Measurements from ENCODE around the gene ITM2A. TPM values are rescaled to one million over a fixed set of nuclear protein-coding genes. Genes with fewer than 3 reads are reported as not detected.

The ITM2A gene
- total and polyA plus RNA-seq, 4 experiments from 2014 or later = 147 to 1,016 (median 320) TPM

GRCh38 chrX:79408623-79409322 lies 41.6 kb upstream of the ITM2A start:
- no peak overlapping the region for H3K4me3 ChIP-seq (ENCODE audit: low read length in 2 of 2)
- no peak for DNase-seq
- no peaks in the 10 kb centered on the region for H3K36me3 Mint-ChIP-seq
- no peaks in the 10 kb centered on the region for H3K27me3 Mint-ChIP-seq
- H3K9me3 Mint-ChIP-seq = peaks cover 0 to 6% (median 0%) of the 10 kb centered on the region in 8 donors
- peaks cover 7% of the 10 kb centered on the region for H3K4me1 ChIP-seq (ENCODE audit: insufficient read depth, low read length)
- intact Hi-C loops (cut with micrococcal nuclease) = no loop called here
- H3K27me3 ChIP-seq (ENCODE audit: insufficient read depth, low read length) = no peaks in the 10 kb centered on the region
- H3K27ac Mint-ChIP-seq = peak overlapping the region in 6 of 7 donors; percentile 32 to 84 (median 52)
- no peaks in the 10 kb centered on the region for H3K36me3 ChIP-seq (ENCODE audit: insufficient read depth, low read length)
- POLR2A ChIA-PET (ENCODE audit: partially characterized antibody) = interaction anchor here (0.6 to 2.6 kb wide), 5 partner anchors 41 to 327 kb away, joined by 3 to 18 read pairs (median 3); partner anchors contain the start of gene ITM2A
- peak overlapping the region in 6 of 8 donors; percentile 3 to 63 (median 15) for H3K4me3 Mint-ChIP-seq
- H3K4me1 Mint-ChIP-seq = peaks cover 24 to 41% (median 29%) of the 10 kb centered on the region in 4 donors
- no peaks in the 10 kb centered on the region for H3K9me3 ChIP-seq (ENCODE audit: control insufficient read depth in 1 of 2, low read length in 2 of 2)
- H3K27ac ChIP-seq (ENCODE audit: low read depth, low read length) = no peak overlapping the region
- CTCF ChIA-PET (ENCODE audit: partially characterized antibody) = no interaction called here

GRCh38 chrX:79400623-79401022 lies 33.5 kb upstream of the ITM2A start:
- no peaks in the 10 kb centered on the region for H3K27me3 ChIP-seq (ENCODE audit: insufficient read depth, low read length)
- H3K4me3 ChIP-seq (ENCODE audit: low read length in 2 of 2) = no peak overlapping the region
- H3K36me3 ChIP-seq (ENCODE audit: insufficient read depth, low read length) = no peaks in the 10 kb centered on the region
- peak in 4 of 5 donors; percentile 9 to 36 (median 20) for DNase-seq
- intact Hi-C loops (cut with micrococcal nuclease) = no loop called here
- no peak overlapping the region for H3K27ac ChIP-seq (ENCODE audit: low read depth, low read length)
- no peaks in the 10 kb centered on the region for H3K27me3 Mint-ChIP-seq
- peaks cover 0 to 6% (median 0%) of the 10 kb centered on the region in 8 donors for H3K9me3 Mint-ChIP-seq
- H3K36me3 Mint-ChIP-seq = no peaks in the 10 kb centered on the region
- peaks cover 4% of the 10 kb centered on the region for H3K4me1 ChIP-seq (ENCODE audit: insufficient read depth, low read length)
- peak overlapping the region; percentile 24 to 75 (median 45) for H3K27ac Mint-ChIP-seq
- ChIA-PET POLR2A (ENCODE audit: partially characterized antibody) (no interaction called here), CTCF (ENCODE audit: partially characterized antibody) (no interaction called here)
- H3K4me3 Mint-ChIP-seq = peak overlapping the region in 6 of 8 donors; percentile 1 to 55 (median 10)
- H3K4me1 Mint-ChIP-seq = peaks cover 5 to 10% (median 7%) of the 10 kb centered on the region in 4 donors
- H3K9me3 ChIP-seq (ENCODE audit: control insufficient read depth in 1 of 2, low read length in 2 of 2) = no peaks in the 10 kb centered on the region

GRCh38 chrX:79375340-79375739 lies 8.2 kb upstream of the ITM2A start:
- Histone ChIP-seq H3K4me1 (ENCODE audit: insufficient read depth, low read length) (peaks cover 5% of the 10 kb centered on the region), H3K9me3 (ENCODE audit: control insufficient read depth in 1 of 2, low read length in 2 of 2) (no peaks in the 10 kb centered on the region), H3K27ac (ENCODE audit: low read depth, low read length) (no peak overlapping the region), H3K36me3 (ENCODE audit: insufficient read depth, low read length) (no peaks in the 10 kb centered on the region), H3K4me3 (ENCODE audit: low read length in 2 of 2) (no peak overlapping the region), H3K27me3 (ENCODE audit: insufficient read depth, low read length) (no peaks in the 10 kb centered on the region)
- Mint-ChIP-seq H3K4me3 (no peak overlapping the region), H3K9me3 (peaks cover 0 to 2% (median 0%) of the 10 kb centered on the region in 8 donors), H3K27me3 (no peaks in the 10 kb centered on the region), H3K4me1 (peaks cover 0 to 6% (median 3%) of the 10 kb centered on the region in 4 donors), H3K27ac (no peak overlapping the region), H3K36me3 (peaks cover 5 to 15% of the 10 kb centered on the region in 2 donors)
- intact Hi-C loops (cut with micrococcal nuclease) = no loop called here
- CTCF ChIA-PET (ENCODE audit: partially characterized antibody) = no interaction called here
- DNase-seq = no peak
- POLR2A ChIA-PET (ENCODE audit: partially characterized antibody) = no interaction called here

GRCh38 chrX:79371640-79372039 lies 4.5 kb upstream of the ITM2A start:
- no peak overlapping the region for H3K27ac Mint-ChIP-seq
- Histone ChIP-seq H3K27me3 (ENCODE audit: insufficient read depth, low read length) (no peaks in the 10 kb centered on the region), H3K36me3 (ENCODE audit: insufficient read depth, low read length) (no peaks in the 10 kb centered on the region), H3K27ac (ENCODE audit: low read depth, low read length) (no peak overlapping the region), H3K9me3 (ENCODE audit: control insufficient read depth in 1 of 2, low read length in 2 of 2) (no peaks in the 10 kb centered on the region), H3K4me3 (ENCODE audit: low read length in 2 of 2) (no peak overlapping the region), H3K4me1 (ENCODE audit: insufficient read depth, low read length) (peaks cover 14% of the 10 kb centered on the region)
- H3K4me3 Mint-ChIP-seq = no peak overlapping the region
- H3K9me3 Mint-ChIP-seq = peaks cover 0 to 2% (median 0%) of the 10 kb centered on the region in 8 donors
- peaks cover 3 to 12% of the 10 kb centered on the region in 2 donors for H3K36me3 Mint-ChIP-seq
- no peaks in the 10 kb centered on the region for H3K27me3 Mint-ChIP-seq
- POLR2A ChIA-PET (ENCODE audit: partially characterized antibody) = no interaction called here
- peaks cover 10 to 22% (median 12%) of the 10 kb centered on the region in 4 donors for H3K4me1 Mint-ChIP-seq
- CTCF ChIA-PET (ENCODE audit: partially characterized antibody) = no interaction called here
- intact Hi-C loops (cut with micrococcal nuclease) = no loop called here
- no peak for DNase-seq

GRCh38 chrX:79371101-79371500 lies 4.0 kb upstream of the ITM2A start:
- Mint-ChIP-seq H3K4me1 (peaks cover 10 to 22% (median 12%) of the 10 kb centered on the region in 4 donors), H3K27me3 (no peaks in the 10 kb centered on the region), H3K36me3 (peaks cover 0 to 15% of the 10 kb centered on the region in 2 donors), H3K4me3 (no peak overlapping the region), H3K27ac (no peak overlapping the region), H3K9me3 (peaks cover 0 to 2% (median 0%) of the 10 kb centered on the region in 8 donors)
- Histone ChIP-seq H3K27ac (ENCODE audit: low read depth, low read length) (no peak overlapping the region), H3K9me3 (ENCODE audit: control insufficient read depth in 1 of 2, low read length in 2 of 2) (no peaks in the 10 kb centered on the region), H3K4me1 (ENCODE audit: insufficient read depth, low read length) (peaks cover 14% of the 10 kb centered on the region), H3K27me3 (ENCODE audit: insufficient read depth, low read length) (no peaks in the 10 kb centered on the region), H3K4me3 (ENCODE audit: low read length in 2 of 2) (no peak overlapping the region), H3K36me3 (ENCODE audit: insufficient read depth, low read length) (no peaks in the 10 kb centered on the region)
- CTCF ChIA-PET (ENCODE audit: partially characterized antibody) = no interaction called here
- intact Hi-C loops (cut with micrococcal nuclease) = no loop called here
- POLR2A ChIA-PET (ENCODE audit: partially characterized antibody) = no interaction called here
- no peak for DNase-seq

- no peak for DNase-seq
- Histone ChIP-seq H3K4me3 (ENCODE audit: low read length in 2 of 2) (no peak overlapping the region), H3K27ac (ENCODE audit: low read depth, low read length) (no peak overlapping the region), H3K9me3 (ENCODE audit: control insufficient read depth in 1 of 2, low read length in 2 of 2) (no peaks in the 10 kb centered on the region), H3K4me1 (ENCODE audit: insufficient read depth, low read length) (peaks cover 14% of the 10 kb centered on the region), H3K27me3 (ENCODE audit: insufficient read depth, low read length) (no peaks in the 10 kb centered on the region), H3K36me3 (ENCODE audit: insufficient read depth, low read length) (no peaks in the 10 kb centered on the region)
- peaks cover 10 to 22% (median 12%) of the 10 kb centered on the region in 4 donors for H3K4me1 Mint-ChIP-seq
- H3K27me3 Mint-ChIP-seq = no peaks in the 10 kb centered on the region
- ChIA-PET POLR2A (ENCODE audit: partially characterized antibody) (no interaction called here), CTCF (ENCODE audit: partially characterized antibody) (no interaction called here)
- H3K4me3 Mint-ChIP-seq = peak overlapping the region in 1 of 8 donors; percentile 35
- intact Hi-C loops (cut with micrococcal nuclease) = loop anchor here (5.0 kb wide), 3 partner anchors 42 to 208 kb away; no protein-coding TSS in a partner anchor
- peaks cover 0 to 2% (median 0%) of the 10 kb centered on the region in 8 donors for H3K9me3 Mint-ChIP-seq
- peaks cover 0 to 23% of the 10 kb centered on the region in 2 donors for H3K36me3 Mint-ChIP-seq
- no peak overlapping the region for H3K27ac Mint-ChIP-seq
These were observed 2.7 kb upstream of the ITM2A start for GRCh38 chrX:79369871-79370270.

GRCh38 chrX:79368441-79368840 lies 1.3 kb upstream of the ITM2A start:
- peaks cover 10 to 22% (median 13%) of the 10 kb centered on the region in 4 donors for H3K4me1 Mint-ChIP-seq
- POLR2A ChIA-PET (ENCODE audit: partially characterized antibody) = interaction anchor here (0.9 to 3.7 kb wide), 7 partner anchors 31 to 1473 kb away, joined by 3 to 18 read pairs (median 4); partner anchors contain the start of gene P2RY10
- H3K4me3 Mint-ChIP-seq = peak overlapping the region in 5 of 8 donors; percentile 91 to 98 (median 94)
- no peak overlapping the region for H3K4me3 ChIP-seq (ENCODE audit: low read length in 2 of 2)
- H3K9me3 Mint-ChIP-seq = no peaks in the 10 kb centered on the region
- DNase-seq = no peak
- CTCF ChIA-PET (ENCODE audit: partially characterized antibody) = interaction anchor here (1.1 kb wide), 1 partner anchor 24 kb away, joined by 3 read pairs; no protein-coding TSS in a partner anchor
- no peaks in the 10 kb centered on the region for H3K9me3 ChIP-seq (ENCODE audit: control insufficient read depth in 1 of 2, low read length in 2 of 2)
- peak overlapping the region in 6 of 7 donors; percentile 97 to 99 (median 98) for H3K27ac Mint-ChIP-seq
- no peaks in the 10 kb centered on the region for H3K36me3 ChIP-seq (ENCODE audit: insufficient read depth, low read length)
- H3K4me1 ChIP-seq (ENCODE audit: insufficient read depth, low read length) = peaks cover 20% of the 10 kb centered on the region
- peaks cover 0 to 23% of the 10 kb centered on the region in 2 donors for H3K36me3 Mint-ChIP-seq
- H3K27ac ChIP-seq (ENCODE audit: low read depth, low read length) = no peak overlapping the region
- H3K27me3 Mint-ChIP-seq = no peaks in the 10 kb centered on the region
- intact Hi-C loops (cut with micrococcal nuclease) = loop anchor here (5.0 kb wide), 3 partner anchors 44 to 206 kb away; no protein-coding TSS in a partner anchor
- H3K27me3 ChIP-seq (ENCODE audit: insufficient read depth, low read length) = no peaks in the 10 kb centered on the region

Data from CD4-positive, alpha-beta memory T cell (primary cell).